ENCODE data around the gene NEK3.

DNA sequence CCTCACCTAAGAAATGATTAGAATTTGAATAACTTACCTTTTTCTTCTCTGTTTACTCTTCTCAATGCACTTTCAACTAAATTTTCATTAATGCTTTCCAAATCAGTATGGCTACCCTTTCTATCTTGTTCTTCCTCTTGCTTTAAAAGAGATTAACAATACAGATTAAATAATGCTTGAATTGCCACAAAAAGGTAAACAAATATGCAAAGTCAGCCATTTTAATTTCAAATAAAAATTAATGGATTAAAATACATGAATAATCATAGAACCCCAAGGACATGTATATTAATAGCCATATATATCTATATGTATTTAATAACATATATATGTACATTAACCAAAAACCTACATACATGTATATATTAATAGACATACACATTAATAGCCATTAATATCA lies 22.6 kb downstream of the NEK3 start:
- TF ChIP-seq POLR2A (IDR thresholded peaks at IDR 0.05; ENCODE audit: low read depth, low read length) (no peak), POLR2AphosphoS5 (IDR thresholded peaks at IDR 0.05; ENCODE audit: low read depth, low read length) (no peak)

All from GM12892 (cell line).